GM12878 (cell line): ENCODE data around the gene HAGHL. TPM values are rescaled to one million over a fixed set of nuclear protein-coding genes. Genes with fewer than 3 reads are reported as not detected.

ENCODE experiments used
- ATAC-seq: fragments of 200-7000 bp; cut with Tn5 transposase; 3 replicates; pipeline ENCODE4 v1.9.1; 2020; ENCODE audit warnings: mild to moderate bottlenecking, moderate library complexity
- BruUV-seq: library from RNA; stranded (reverse); fragments of 400-500 nt; replicated peaks from 2 replicates; lab custom pipeline; 2021; lab: Mats Ljungman, UMichigan
- CTCF ChIA-PET: fragments of 300-600 bp; sonication (Branson Sonifier 250); formaldehyde crosslinking; extraction: SDS; loops from one replicate; lab custom pipeline; 2021; ENCODE audit warnings: inconsistent platforms; lab: Yijun Ruan, JAX
- POLR2A ChIA-PET: fragments of 350-600 bp; formaldehyde crosslinking; extraction: SDS; loops from one replicate; lab custom pipeline; 2021; ENCODE audit warnings: inconsistent platforms; lab: Charles Lee
- RAD21 ChIA-PET: fragments of 300-600 bp; sonication (Branson Sonifier 250); formaldehyde crosslinking; loops from one replicate; lab custom pipeline; 2023; ENCODE audit warnings: antibody characterized with exemption; ENCODE audit not compliant: unreplicated experiment; lab: Charles Lee
- SMC1A ChIA-PET: fragments of 300-600 bp; sonication (Branson Sonifier 250); formaldehyde crosslinking; loops from one replicate; lab custom pipeline; 2023; ENCODE audit not compliant: unreplicated experiment, uncharacterized antibody; lab: Charles Lee
- DNase-seq: peaks from one replicate; pipeline ENCODE4 v3.0.0-alpha.2; 2011; ENCODE audit warnings: low read depth, low spot score
- FAIRE-seq: peaks from 3 replicates; lab custom pipeline; 2011; peaks lifted over from hg19 to GRCh38; lab: Jason Lieb, UNC
- H2AFZ ChIP-seq: 2 replicates; pipeline ENCODE4 v1.6.0; 2011; ENCODE audit warnings: low read depth, low read length, control low read depth; ENCODE audit not compliant: control insufficient read depth
- H3K27ac ChIP-seq: 2 replicates; pipeline ENCODE4 v1.5.1; 2011; ENCODE audit warnings: control low read depth; ENCODE audit not compliant: control insufficient read depth, insufficient read depth
- H3K27me3 ChIP-seq, 2 experiments: replicated peaks in 1 of 2; 2 replicates each; pipeline versions ENCODE4 v1.6.0 to v1.6.1; 2011; ENCODE audit warnings: low read length in 1 of 2; ENCODE audit not compliant: control insufficient read depth in 2 of 2, insufficient read depth in 2 of 2
- H3K36me3 ChIP-seq, 2 experiments: 2 replicates each; pipeline ENCODE4 v1.5.1; 2011; ENCODE audit warnings: low read length in 1 of 2; ENCODE audit not compliant: control insufficient read depth in 2 of 2, insufficient read depth in 2 of 2
- H3K4me1 ChIP-seq: 2 replicates; pipeline ENCODE4 v1.6.1; 2011; ENCODE audit warnings: mild to moderate bottlenecking, low read length, moderate library complexity, mixed read lengths; ENCODE audit not compliant: control insufficient read depth, insufficient read depth
- H3K4me2 ChIP-seq: 2 replicates; pipeline ENCODE4 v1.6.0; 2011; ENCODE audit warnings: control low read depth; ENCODE audit not compliant: control insufficient read depth, insufficient read depth
- H3K4me3 ChIP-seq: fragments of 200-600 bp; sonication (generic); 2 replicates; pipeline ENCODE4 v1.5.1; 2016
- H3K79me2 ChIP-seq: 2 replicates; pipeline ENCODE4 v1.6.0; 2011; ENCODE audit warnings: low read length; ENCODE audit not compliant: control insufficient read depth, insufficient read depth
- H3K9ac ChIP-seq: 2 replicates; pipeline ENCODE4 v1.8.0; 2011; ENCODE audit warnings: low read length, control low read depth, mixed read lengths; ENCODE audit not compliant: control insufficient read depth, insufficient read depth
- H3K9me3 ChIP-seq: replicated peaks from 3 replicates; pipeline ENCODE4 v1.5.1; 2011; ENCODE audit warnings: mild to moderate bottlenecking, low read length; ENCODE audit not compliant: control insufficient read depth, insufficient read depth
- H4K20me1 ChIP-seq: 2 replicates; pipeline ENCODE4 v1.6.0; 2011; ENCODE audit not compliant: control insufficient read depth, insufficient read depth
- CREB1 ChIP-seq: IDR thresholded peaks from 2 replicates; pipeline ENCODE4 v1.6.1; 2012; ENCODE audit warnings: low read depth, mild to moderate bottlenecking, inconsistent platforms
- GATAD2B ChIP-seq: fragments of 450-650 bp; conservative IDR thresholded peaks from 2 replicates; pipeline ENCODE4 v1.6.1; 2017; ENCODE audit warnings: low read depth, mild to moderate bottlenecking, moderate library complexity
- MYB ChIP-seq: fragments of 150-350 bp; IDR thresholded peaks from 2 replicates; pipeline ENCODE4 v1.6.1; 2014; ENCODE audit warnings: mild to moderate bottlenecking, low read depth, low read length, borderline replicate concordance
- NR2F1 ChIP-seq: fragments of 450-650 bp; conservative IDR thresholded peaks from 2 replicates; pipeline ENCODE4 v1.6.1; 2017; ENCODE audit warnings: mild to moderate bottlenecking
- SRF ChIP-seq, 2 experiments: IDR thresholded peaks; 2 replicates each; pipeline ENCODE4 v1.6.1; 2011; ENCODE audit warnings: low read depth in 2 of 2, low read length in 2 of 2, mild to moderate bottlenecking in 1 of 2, moderate library complexity in 1 of 2
- TCF3 ChIP-seq: IDR thresholded peaks from 2 replicates; pipeline ENCODE4 v1.6.1; 2012; ENCODE audit warnings: low read depth, mild to moderate bottlenecking, low read length, borderline replicate concordance; ENCODE audit not compliant: insufficient read depth
- WGBS: methylation state at CpG from one replicate; pipeline ENCODE4 v1.1.6; 2016; ENCODE audit warnings: low lambda C conversion rate; ENCODE audit not compliant: insufficient replicate concordance, insufficient coverage; ENCODE audit errors: missing lambda C conversion rate; 5-methylcytosine and 5-hydroxymethylcytosine counted together
- in situ Hi-C: fragments of 300-500 bp; cut with MboI; formaldehyde crosslinking; loops from 9 replicates; pipeline ENCODE4 v1.14.3; 2018; ENCODE audit warnings: mixed read lengths
- intact Hi-C: fragments of 100-400 bp; cut with micrococcal nuclease; formaldehyde crosslinking; loops from one replicate; pipeline ENCODE4 v1.14.2; 2022; ENCODE audit not compliant: unreplicated experiment
- polyA plus RNA-seq, 11 experiments: library from polyadenylated mRNA; depleted of rRNA in 4 of 11; unstranded in 6 of 11; stranded (reverse) in 5 of 11; fragments of >200 nt; fragmentation: Nextera tagmentation in 4 of 11; fragmentation: Illumina TruSeq in 1 of 11; extraction: Ambion mirVana in 4 of 11; extraction: Trizol in 1 of 11; gene quantifications; 1 replicate in 1 of 11; 2 replicates in 10 of 11; pipeline versions ENCODE4 v1.2.1 to v1.2.3, GENCODE V29; 2011 to 2016; ENCODE audit warnings: inconsistent platforms in 2 of 11, missing spikeins in 2 of 11, low read depth in 1 of 11
- total RNA-seq, 4 experiments: library from RNA; depleted of rRNA in 3 of 4; stranded (reverse); fragments of >200 nt in 3 of 4; fragmentation: Illumina TruSeq in 1 of 4; extraction: Trizol in 1 of 4; gene quantifications; 2 replicates each; pipeline versions ENCODE4 v1.2.1 to v1.2.3, GENCODE V29; 2013 to 2021
- TF ChIP-seq, protein P1 (sequence below): fragments of 450-650 bp; IDR thresholded peaks from 2 replicates; pipeline ENCODE4 v1.6.1; 2014; ENCODE audit warnings: mild to moderate bottlenecking
- TF ChIP-seq, protein P2 (sequence below): fragments of 150-350 bp; IDR thresholded peaks from 2 replicates; pipeline ENCODE4 v1.6.1; 2014; ENCODE audit warnings: mild to moderate bottlenecking, low read depth, low read length
- TF ChIP-seq, protein P3 (sequence below): IDR thresholded peaks from 2 replicates; pipeline ENCODE4 v1.6.1; 2011; ENCODE audit warnings: mild to moderate bottlenecking, low read depth, low read length, moderate library complexity; ENCODE audit not compliant: insufficient replicate concordance
- TF ChIP-seq, protein P4 (sequence below): fragments of 450-650 bp; IDR thresholded peaks from 2 replicates; pipeline ENCODE4 v1.6.1; 2016; ENCODE audit warnings: mild to moderate bottlenecking, moderate library complexity, borderline replicate concordance
- TF ChIP-seq, protein P5 (sequence below): IDR thresholded peaks from 2 replicates; pipeline ENCODE4 v1.6.1; 2012; ENCODE audit warnings: low read depth, low read length, improper control_type of control experiment
- TF ChIP-seq, protein P6 (sequence below): IDR thresholded peaks from 2 replicates; pipeline ENCODE4 v1.6.1; 2011; ENCODE audit warnings: low read depth, mild to moderate bottlenecking, low read length, moderate library complexity, borderline replicate concordance; ENCODE audit errors: extremely low read depth

HAGHL gene
- total and polyA plus RNA-seq, 10 of the 15 experiments (the other 5 are each of a cell fraction or from before 2014, with no cell fraction given): 0.23 to 44.6 (median 16.4) TPM

DNA sequence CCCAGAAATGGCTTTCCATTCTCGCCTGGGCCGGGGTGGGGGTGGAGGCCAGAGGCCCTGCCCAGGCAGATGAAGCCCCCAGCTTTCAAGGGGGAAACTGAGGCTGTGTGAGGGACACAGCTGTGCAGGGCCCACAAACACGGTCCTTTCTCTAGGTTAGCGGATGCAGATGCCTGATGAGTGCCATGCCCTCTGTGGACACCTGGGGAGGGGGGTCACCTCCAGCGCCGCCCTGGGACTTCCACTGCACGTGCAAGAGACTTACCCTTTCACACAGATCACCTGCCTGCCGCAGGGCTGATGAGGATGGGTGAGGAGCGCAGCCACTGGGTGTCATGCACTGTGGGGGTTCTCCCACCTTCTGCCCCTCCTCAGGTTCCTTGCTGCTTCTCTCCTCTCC lies 8.5 kb upstream of the HAGHL start:
- ChIA-PET RAD21 (no interaction called here), POLR2A (interaction anchor here (0.5 kb wide), 1 partner anchor 25 kb away, joined by 3 read pairs; no protein-coding TSS in a partner anchor), CTCF (no interaction called here), SMC1A (no interaction called here)
- H3K4me1 ChIP-seq: peaks cover 10% of the 10 kb centered on the region
- WGBS: 83% methylated on average over 9 of the region's 9 CpGs
- no peak overlapping the region for H3K4me2 ChIP-seq
- no TSS peak for BruUV-seq
- no peaks in the 10 kb centered on the region for H3K9me3 ChIP-seq
- DNase-seq (no peak), ATAC-seq (no peak), FAIRE-seq (no peak)
- no peaks in the 10 kb centered on the region; the same call in 1 of the 2 replicates for H3K79me2 ChIP-seq
- H3K9ac ChIP-seq: no peak overlapping the region
- 0 out of 2 replicates have a peak, but pooled peaks cover 2% of the 10 kb centered on the region for H4K20me1 ChIP-seq
- intact Hi-C loops (no loop called here), in situ Hi-C loops (no loop called here)
- no peak overlapping the region for H2AFZ ChIP-seq
- H3K4me3 ChIP-seq: no peak overlapping the region
- H3K36me3 ChIP-seq: no peaks in the 10 kb centered on the region
- no peak overlapping the region for H3K27ac ChIP-seq
- H3K27me3 ChIP-seq: no peaks in the 10 kb centered on the region
- TF ChIP-seq, protein P1, sequence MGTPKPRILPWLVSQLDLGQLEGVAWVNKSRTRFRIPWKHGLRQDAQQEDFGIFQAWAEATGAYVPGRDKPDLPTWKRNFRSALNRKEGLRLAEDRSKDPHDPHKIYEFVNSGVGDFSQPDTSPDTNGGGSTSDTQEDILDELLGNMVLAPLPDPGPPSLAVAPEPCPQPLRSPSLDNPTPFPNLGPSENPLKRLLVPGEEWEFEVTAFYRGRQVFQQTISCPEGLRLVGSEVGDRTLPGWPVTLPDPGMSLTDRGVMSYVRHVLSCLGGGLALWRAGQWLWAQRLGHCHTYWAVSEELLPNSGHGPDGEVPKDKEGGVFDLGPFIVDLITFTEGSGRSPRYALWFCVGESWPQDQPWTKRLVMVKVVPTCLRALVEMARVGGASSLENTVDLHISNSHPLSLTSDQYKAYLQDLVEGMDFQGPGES: no peak
- no peak for TF ChIP-seq MYB
- no peak for TF ChIP-seq CREB1
- no peak for TF ChIP-seq GATAD2B
- TF ChIP-seq, protein P2, sequence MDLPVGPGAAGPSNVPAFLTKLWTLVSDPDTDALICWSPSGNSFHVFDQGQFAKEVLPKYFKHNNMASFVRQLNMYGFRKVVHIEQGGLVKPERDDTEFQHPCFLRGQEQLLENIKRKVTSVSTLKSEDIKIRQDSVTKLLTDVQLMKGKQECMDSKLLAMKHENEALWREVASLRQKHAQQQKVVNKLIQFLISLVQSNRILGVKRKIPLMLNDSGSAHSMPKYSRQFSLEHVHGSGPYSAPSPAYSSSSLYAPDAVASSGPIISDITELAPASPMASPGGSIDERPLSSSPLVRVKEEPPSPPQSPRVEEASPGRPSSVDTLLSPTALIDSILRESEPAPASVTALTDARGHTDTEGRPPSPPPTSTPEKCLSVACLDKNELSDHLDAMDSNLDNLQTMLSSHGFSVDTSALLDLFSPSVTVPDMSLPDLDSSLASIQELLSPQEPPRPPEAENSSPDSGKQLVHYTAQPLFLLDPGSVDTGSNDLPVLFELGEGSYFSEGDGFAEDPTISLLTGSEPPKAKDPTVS: no peak
- no peak for TF ChIP-seq SRF (IDR thresholded peaks at IDR 0.05; ENCODE audit: low read depth in 2 of 2, low read length in 2 of 2)
- no peak for TF ChIP-seq NR2F1
- TF ChIP-seq, protein P3, sequence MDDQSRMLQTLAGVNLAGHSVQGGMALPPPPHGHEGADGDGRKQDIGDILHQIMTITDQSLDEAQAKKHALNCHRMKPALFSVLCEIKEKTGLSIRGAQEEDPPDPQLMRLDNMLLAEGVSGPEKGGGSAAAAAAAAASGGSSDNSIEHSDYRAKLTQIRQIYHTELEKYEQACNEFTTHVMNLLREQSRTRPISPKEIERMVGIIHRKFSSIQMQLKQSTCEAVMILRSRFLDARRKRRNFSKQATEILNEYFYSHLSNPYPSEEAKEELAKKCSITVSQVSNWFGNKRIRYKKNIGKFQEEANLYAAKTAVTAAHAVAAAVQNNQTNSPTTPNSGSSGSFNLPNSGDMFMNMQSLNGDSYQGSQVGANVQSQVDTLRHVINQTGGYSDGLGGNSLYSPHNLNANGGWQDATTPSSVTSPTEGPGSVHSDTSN: no peak
- TF ChIP-seq, protein P4, sequence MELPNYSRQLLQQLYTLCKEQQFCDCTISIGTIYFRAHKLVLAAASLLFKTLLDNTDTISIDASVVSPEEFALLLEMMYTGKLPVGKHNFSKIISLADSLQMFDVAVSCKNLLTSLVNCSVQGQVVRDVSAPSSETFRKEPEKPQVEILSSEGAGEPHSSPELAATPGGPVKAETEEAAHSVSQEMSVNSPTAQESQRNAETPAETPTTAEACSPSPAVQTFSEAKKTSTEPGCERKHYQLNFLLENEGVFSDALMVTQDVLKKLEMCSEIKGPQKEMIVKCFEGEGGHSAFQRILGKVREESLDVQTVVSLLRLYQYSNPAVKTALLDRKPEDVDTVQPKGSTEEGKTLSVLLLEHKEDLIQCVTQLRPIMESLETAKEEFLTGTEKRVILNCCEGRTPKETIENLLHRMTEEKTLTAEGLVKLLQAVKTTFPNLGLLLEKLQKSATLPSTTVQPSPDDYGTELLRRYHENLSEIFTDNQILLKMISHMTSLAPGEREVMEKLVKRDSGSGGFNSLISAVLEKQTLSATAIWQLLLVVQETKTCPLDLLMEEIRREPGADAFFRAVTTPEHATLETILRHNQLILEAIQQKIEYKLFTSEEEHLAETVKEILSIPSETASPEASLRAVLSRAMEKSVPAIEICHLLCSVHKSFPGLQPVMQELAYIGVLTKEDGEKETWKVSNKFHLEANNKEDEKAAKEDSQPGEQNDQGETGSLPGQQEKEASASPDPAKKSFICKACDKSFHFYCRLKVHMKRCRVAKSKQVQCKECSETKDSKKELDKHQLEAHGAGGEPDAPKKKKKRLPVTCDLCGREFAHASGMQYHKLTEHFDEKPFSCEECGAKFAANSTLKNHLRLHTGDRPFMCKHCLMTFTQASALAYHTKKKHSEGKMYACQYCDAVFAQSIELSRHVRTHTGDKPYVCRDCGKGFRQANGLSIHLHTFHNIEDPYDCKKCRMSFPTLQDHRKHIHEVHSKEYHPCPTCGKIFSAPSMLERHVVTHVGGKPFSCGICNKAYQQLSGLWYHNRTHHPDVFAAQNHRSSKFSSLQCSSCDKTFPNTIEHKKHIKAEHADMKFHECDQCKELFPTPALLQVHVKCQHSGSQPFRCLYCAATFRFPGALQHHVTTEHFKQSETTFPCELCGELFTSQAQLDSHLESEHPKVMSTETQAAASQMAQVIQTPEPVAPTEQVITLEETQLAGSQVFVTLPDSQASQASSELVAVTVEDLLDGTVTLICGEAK: no peak
- TF ChIP-seq, protein P5, sequence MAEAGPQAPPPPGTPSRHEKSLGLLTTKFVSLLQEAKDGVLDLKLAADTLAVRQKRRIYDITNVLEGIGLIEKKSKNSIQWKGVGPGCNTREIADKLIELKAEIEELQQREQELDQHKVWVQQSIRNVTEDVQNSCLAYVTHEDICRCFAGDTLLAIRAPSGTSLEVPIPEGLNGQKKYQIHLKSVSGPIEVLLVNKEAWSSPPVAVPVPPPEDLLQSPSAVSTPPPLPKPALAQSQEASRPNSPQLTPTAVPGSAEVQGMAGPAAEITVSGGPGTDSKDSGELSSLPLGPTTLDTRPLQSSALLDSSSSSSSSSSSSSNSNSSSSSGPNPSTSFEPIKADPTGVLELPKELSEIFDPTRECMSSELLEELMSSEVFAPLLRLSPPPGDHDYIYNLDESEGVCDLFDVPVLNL: no peak
- TF ChIP-seq TCF3: no peak
- TF ChIP-seq, protein P6, sequence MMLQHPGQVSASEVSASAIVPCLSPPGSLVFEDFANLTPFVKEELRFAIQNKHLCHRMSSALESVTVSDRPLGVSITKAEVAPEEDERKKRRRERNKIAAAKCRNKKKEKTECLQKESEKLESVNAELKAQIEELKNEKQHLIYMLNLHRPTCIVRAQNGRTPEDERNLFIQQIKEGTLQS: no peak
